Vagina (tissue), 2 donors: ENCODE measurements around the gene ARID1A.

Experiments used
- POLR2AphosphoS5 ChIP-seq, 2 donors: sonication (generic); formaldehyde crosslinking; IDR thresholded peaks; one replicate each; pipeline ENCODE4 v1.9.0; 2017; ENCODE audit warnings: antibody characterized with exemption in 2 of 2, mild to moderate bottlenecking in 2 of 2, low read depth in 1 of 2; ENCODE audit not compliant: insufficient read depth in 1 of 2
- TF ChIP-seq, protein P1 (sequence below), 3 experiments: fragments of 450-650 bp in 2 of 3; fragments of 200-600 bp in 1 of 3; sonication (generic) in 1 of 3; IDR thresholded peaks; one replicate each; pipeline ENCODE4 v1.5.1; 2017 to 2019; ENCODE audit warnings: antibody characterized with exemption in 3 of 3, mild to moderate bottlenecking in 2 of 3, moderate library complexity in 2 of 3

DNA sequence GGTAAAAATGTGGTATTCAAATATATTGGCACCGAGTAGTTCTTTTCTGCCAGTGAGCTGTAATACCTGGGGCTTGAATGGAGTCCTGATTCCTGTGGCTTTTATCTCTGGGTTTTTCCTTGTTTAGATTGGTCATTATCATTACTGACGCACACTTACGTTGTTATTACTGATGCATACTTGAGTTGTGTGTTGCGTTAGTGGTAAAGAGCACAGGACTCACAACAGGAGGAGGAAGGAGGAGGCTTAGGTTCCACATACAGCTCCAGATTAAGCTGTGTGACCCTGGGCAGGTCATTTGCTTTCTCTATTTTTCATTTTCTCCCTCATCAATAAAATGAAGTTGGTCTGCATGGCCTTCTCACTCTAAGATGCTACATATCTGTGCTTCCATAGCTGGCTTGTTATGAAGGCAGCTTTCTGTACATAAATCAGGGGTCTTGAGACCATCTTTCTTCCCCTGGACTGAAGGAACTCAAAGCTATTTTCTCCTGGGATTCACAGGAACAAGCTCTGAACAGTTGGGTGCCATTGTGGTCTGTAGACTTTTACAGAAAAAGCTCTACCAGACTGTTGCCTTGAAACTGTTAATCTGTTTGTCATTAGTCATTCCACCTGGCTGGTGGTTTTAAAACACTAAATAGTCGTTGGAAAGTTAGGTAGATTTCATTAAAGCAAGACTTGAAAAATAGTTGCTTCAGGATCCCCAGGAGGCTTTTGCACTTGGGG is 5.6 kb downstream of the ARID1A start:
- TF ChIP-seq, protein P1, sequence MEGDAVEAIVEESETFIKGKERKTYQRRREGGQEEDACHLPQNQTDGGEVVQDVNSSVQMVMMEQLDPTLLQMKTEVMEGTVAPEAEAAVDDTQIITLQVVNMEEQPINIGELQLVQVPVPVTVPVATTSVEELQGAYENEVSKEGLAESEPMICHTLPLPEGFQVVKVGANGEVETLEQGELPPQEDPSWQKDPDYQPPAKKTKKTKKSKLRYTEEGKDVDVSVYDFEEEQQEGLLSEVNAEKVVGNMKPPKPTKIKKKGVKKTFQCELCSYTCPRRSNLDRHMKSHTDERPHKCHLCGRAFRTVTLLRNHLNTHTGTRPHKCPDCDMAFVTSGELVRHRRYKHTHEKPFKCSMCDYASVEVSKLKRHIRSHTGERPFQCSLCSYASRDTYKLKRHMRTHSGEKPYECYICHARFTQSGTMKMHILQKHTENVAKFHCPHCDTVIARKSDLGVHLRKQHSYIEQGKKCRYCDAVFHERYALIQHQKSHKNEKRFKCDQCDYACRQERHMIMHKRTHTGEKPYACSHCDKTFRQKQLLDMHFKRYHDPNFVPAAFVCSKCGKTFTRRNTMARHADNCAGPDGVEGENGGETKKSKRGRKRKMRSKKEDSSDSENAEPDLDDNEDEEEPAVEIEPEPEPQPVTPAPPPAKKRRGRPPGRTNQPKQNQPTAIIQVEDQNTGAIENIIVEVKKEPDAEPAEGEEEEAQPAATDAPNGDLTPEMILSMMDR (IDR thresholded peaks at IDR 0.05): no peak
- TF ChIP-seq POLR2AphosphoS5 (IDR thresholded peaks at IDR 0.05; ENCODE audit: insufficient read depth in 1 of 2, low read depth in 1 of 2): no peak
